ENCODE measurements around the gene POLD4. TPM values are rescaled to one million over a fixed set of nuclear protein-coding genes. Genes with fewer than 3 reads are reported as not detected.

The POLD4 gene
- total and polyA plus RNA-seq, 2 of the 13 experiments (the other 11 are each of a cell fraction or from before 2014, with no cell fraction given), result 10.5 to 27.4 TPM

DNA sequence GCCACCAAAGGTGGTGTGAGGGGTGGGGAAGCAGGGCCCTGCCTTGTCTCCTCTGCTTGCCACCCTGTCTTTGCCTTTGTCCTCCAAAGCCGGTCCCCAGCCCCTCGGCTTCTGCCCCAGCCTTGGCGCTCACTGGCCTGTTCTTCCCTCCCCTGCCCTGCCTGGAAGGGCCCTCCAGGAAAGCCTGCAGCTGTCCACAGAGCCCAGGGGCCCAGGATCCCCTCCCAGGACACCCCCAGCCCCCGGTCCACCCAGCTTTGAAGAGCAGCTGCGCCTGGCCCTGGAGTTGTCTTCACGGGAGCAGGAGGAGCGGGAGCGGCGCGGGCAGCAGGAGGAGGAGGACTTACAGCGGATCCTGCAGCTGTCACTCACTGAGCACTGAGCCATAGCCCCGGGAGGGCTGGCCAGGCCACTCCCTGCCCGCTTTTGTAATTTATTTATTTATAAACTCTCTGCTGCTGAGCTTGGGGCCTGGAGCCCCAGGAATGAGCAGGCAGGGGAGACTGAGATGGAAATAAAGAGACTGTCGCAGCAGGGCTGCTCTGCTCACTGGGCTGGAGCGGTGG lies 51.3 kb downstream of the POLD4 start:
- peaks cover 5% of the 10 kb centered on the region for H3K79me2 ChIP-seq (ENCODE audit: insufficient read depth, low read length)
- ChIA-PET POLR2A (interaction anchor here (1.4 to 3.8 kb wide), 6 partner anchors 10 to 62 kb away, joined by 6 to 66 read pairs (median 11); partner anchors contain the start of genes ANKRD13D and POLD4), CTCF (ENCODE audit: low intra/inter-chr PET ratio, low total read pairs) (no interaction called here)
- BruUV-seq (replicated peaks), result no TSS peak
- DNase-seq (ENCODE audit: low spot score), result no peak
- no peak overlapping the region for H3K9ac ChIP-seq (ENCODE audit: insufficient read depth, low read depth, low read length)
- H4K20me1 ChIP-seq (ENCODE audit: insufficient read depth, low read length), result no peaks in the 10 kb centered on the region
- peaks cover 20% of the 10 kb centered on the region for H3K4me1 ChIP-seq (ENCODE audit: insufficient read depth, low read length)
- 77% methylated on average over 10 of the region's 15 CpGs for WGBS (ENCODE audit: low lambda C conversion rate)
- in situ Hi-C loops (cut with HindIII; ENCODE audit: extremely low pct_ligation_motif_present, low pct_unique_long_range_greater_than_20kb) (no loop called here), intact Hi-C loops (cut with micrococcal nuclease; ENCODE audit: unreplicated experiment) (loop anchor here (5.0 kb wide), 1 partner anchor 40 kb away; no protein-coding TSS in a partner anchor)
- no peaks in the 10 kb centered on the region for H3K9me3 ChIP-seq (ENCODE audit: low read length)
- H3K27me3 ChIP-seq (ENCODE audit: control insufficient read depth in 1 of 2, insufficient read depth in 2 of 2, low read length in 2 of 2), result no peaks in the 10 kb centered on the region
- H2AFZ ChIP-seq (ENCODE audit: low read length), result no peak overlapping the region
- H3K4me2 ChIP-seq (ENCODE audit: low read depth, low read length), result peak overlapping the region; percentile 82
- no peak for ATAC-seq
- TF ChIP-seq, protein P1, sequence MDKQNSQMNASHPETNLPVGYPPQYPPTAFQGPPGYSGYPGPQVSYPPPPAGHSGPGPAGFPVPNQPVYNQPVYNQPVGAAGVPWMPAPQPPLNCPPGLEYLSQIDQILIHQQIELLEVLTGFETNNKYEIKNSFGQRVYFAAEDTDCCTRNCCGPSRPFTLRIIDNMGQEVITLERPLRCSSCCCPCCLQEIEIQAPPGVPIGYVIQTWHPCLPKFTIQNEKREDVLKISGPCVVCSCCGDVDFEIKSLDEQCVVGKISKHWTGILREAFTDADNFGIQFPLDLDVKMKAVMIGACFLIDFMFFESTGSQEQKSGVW (CRISPR knock-in tag; IDR thresholded peaks at IDR 0.05; ENCODE audit: borderline replicate concordance), result no peak
- TF ChIP-seq ZNF557 (CRISPR knock-in tag; IDR thresholded peaks at IDR 0.05) (no peak), RBM39 (IDR thresholded peaks at IDR 0.05; ENCODE audit: low read depth, low read length, poor library complexity, severe bottlenecking) (peak; percentile 6)
- peak overlapping the region; percentile 52 for H3K27ac ChIP-seq (ENCODE audit: extremely low read length, insufficient read depth, low read length)
- H3K36me3 ChIP-seq (replicated peaks in 1 of 2; ENCODE audit: control insufficient read depth in 1 of 2, insufficient read depth in 2 of 2, low read length in 2 of 2), result peaks cover 8 to 28% of the 10 kb centered on the region in 2 experiments; a peak in 4 of 5 replicates
- no peak for FAIRE-seq
- H3K4me3 ChIP-seq (replicated peaks in 1 of 3; ENCODE audit: insufficient read depth in 1 of 3, low read depth in 2 of 3, low read length in 3 of 3), result 0 out of 6 replicates have a peak overlapping the region, but pooled peaks of 1 of the 3 experiments have one; percentile 90

DNA sequence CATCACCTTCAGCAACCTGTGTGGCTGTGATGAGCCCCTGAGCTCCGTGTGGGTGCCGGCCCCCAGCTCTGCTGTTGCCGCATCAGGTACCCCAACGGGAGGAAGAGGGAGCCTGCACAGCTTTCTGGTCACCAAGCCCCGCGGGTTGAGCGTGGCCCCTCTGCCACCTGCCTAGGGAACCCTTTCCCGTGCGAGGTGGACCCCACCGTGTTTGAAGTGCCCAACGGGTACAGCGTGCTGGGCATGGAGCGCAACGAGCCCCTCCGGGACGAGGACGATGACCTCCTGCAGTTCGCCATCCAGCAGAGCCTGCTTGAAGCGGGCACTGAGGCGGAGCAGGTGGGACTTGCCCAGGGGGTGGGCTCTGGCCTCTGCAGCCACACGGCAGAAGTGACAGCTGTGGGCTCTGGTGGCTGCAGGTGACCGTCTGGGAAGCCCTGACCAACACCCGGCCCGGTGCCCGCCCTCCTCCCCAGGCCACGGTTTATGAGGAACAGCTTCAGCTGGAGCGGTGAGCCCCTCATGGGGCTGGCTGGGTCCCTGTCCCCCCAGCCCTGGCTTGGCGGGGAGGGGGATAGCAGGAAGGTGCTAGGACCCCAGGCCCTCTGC lies 51.9 kb downstream of the POLD4 start:
- 87% methylated on average over 3 of the region's 28 CpGs for WGBS (ENCODE audit: low lambda C conversion rate)
- CTCF ChIA-PET (ENCODE audit: low intra/inter-chr PET ratio, low total read pairs), result no interaction called here
- intact Hi-C loops (cut with micrococcal nuclease; ENCODE audit: unreplicated experiment), result loop anchor here (5.0 kb wide), 1 partner anchor 39 kb away; no protein-coding TSS in a partner anchor
- TF ChIP-seq, protein P2, sequence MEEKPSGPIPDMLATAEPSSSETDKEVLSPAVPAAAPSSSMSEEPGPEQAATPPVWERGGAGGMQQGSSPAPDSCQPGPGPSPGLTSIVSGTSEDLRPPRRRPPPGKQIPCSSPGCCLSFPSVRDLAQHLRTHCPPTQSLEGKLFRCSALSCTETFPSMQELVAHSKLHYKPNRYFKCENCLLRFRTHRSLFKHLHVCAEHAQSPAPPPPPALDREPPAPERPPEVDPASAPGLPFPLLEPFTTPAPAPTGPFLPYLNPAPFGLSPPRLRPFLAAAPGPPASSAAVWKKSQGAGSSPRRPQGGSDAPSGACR (CRISPR knock-in tag; IDR thresholded peaks at IDR 0.05), result no peak
- no peak for TF ChIP-seq MXD4 (CRISPR knock-in tag; IDR thresholded peaks at IDR 0.05)
- TF ChIP-seq, protein P3, sequence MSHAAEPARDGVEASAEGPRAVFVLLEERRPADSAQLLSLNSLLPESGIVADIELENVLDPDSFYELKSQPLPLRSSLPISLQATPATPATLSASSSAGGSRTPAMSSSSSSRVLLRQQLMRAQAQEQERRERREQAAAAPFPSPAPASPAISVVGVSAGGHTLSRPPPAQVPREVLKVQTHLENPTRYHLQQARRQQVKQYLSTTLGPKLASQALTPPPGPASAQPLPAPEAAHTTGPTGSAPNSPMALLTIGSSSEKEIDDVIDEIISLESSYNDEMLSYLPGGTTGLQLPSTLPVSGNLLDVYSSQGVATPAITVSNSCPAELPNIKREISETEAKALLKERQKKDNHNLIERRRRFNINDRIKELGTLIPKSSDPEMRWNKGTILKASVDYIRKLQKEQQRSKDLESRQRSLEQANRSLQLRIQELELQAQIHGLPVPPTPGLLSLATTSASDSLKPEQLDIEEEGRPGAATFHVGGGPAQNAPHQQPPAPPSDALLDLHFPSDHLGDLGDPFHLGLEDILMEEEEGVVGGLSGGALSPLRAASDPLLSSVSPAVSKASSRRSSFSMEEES (CRISPR knock-in tag; IDR thresholded peaks at IDR 0.05), result no peak
- TF ChIP-seq HHEX (CRISPR knock-in tag; IDR thresholded peaks at IDR 0.05), result no peak
- no peak for TF ChIP-seq ZNF839 (CRISPR knock-in tag; IDR thresholded peaks at IDR 0.05; ENCODE audit: borderline replicate concordance)
- TF ChIP-seq, protein P4, sequence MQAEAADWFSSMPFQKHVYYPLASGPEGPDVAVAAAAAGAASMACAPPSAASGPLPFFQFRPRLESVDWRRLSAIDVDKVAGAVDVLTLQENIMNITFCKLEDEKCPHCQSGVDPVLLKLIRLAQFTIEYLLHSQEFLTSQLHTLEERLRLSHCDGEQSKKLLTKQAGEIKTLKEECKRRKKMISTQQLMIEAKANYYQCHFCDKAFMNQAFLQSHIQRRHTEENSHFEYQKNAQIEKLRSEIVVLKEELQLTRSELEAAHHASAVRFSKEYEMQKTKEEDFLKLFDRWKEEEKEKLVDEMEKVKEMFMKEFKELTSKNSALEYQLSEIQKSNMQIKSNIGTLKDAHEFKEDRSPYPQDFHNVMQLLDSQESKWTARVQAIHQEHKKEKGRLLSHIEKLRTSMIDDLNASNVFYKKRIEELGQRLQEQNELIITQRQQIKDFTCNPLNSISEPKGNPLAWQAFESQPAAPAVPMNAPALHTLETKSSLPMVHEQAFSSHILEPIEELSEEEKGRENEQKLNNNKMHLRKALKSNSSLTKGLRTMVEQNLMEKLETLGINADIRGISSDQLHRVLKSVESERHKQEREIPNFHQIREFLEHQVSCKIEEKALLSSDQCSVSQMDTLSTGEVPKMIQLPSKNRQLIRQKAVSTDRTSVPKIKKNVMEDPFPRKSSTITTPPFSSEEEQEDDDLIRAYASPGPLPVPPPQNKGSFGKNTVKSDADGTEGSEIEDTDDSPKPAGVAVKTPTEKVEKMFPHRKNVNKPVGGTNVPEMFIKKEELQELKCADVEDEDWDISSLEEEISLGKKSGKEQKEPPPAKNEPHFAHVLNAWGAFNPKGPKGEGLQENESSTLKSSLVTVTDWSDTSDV (CRISPR knock-in tag; IDR thresholded peaks at IDR 0.05), result no peak
- no peak for TF ChIP-seq ZNF441 (CRISPR knock-in tag; IDR thresholded peaks at IDR 0.05; ENCODE audit: borderline replicate concordance)
- TF ChIP-seq ZSCAN22 (CRISPR knock-in tag; IDR thresholded peaks at IDR 0.05), result no peak

More for the DNA sequence above, 51.9 kb downstream of the POLD4 start:
- no peak for FAIRE-seq
- Histone ChIP-seq H3K79me2 (ENCODE audit: insufficient read depth, low read length) (peaks cover 5% of the 10 kb centered on the region), H3K4me2 (ENCODE audit: low read depth, low read length) (no peak overlapping the region), H3K4me3 (replicated peaks in 1 of 3; ENCODE audit: insufficient read depth in 1 of 3, low read depth in 2 of 3, low read length in 3 of 3) (no peak overlapping the region), H3K27ac (ENCODE audit: extremely low read length, insufficient read depth, low read length) (no peak overlapping the region), H2AFZ (ENCODE audit: low read length) (no peak overlapping the region), H3K27me3 (ENCODE audit: control insufficient read depth in 1 of 2, insufficient read depth in 2 of 2, low read length in 2 of 2) (no peaks in the 10 kb centered on the region), H3K36me3 (replicated peaks in 1 of 2; ENCODE audit: control insufficient read depth in 1 of 2, insufficient read depth in 2 of 2, low read length in 2 of 2) (peaks cover 9 to 32% of the 10 kb centered on the region in 2 experiments; a peak in 4 of 5 replicates), H3K9ac (ENCODE audit: insufficient read depth, low read depth, low read length) (no peak overlapping the region), H4K20me1 (ENCODE audit: insufficient read depth, low read length) (no peaks in the 10 kb centered on the region), H3K4me1 (ENCODE audit: insufficient read depth, low read length) (peaks cover 20% of the 10 kb centered on the region), H3K9me3 (ENCODE audit: low read length) (no peaks in the 10 kb centered on the region)
- POLR2A ChIA-PET, result interaction anchor here (3.5 kb wide), 1 partner anchor 10 kb away, joined by 66 read pairs; the partner anchor contains the start of gene ANKRD13D
- DNase-seq (ENCODE audit: low spot score), result no peak
- in situ Hi-C loops (cut with HindIII; ENCODE audit: extremely low pct_ligation_motif_present, low pct_unique_long_range_greater_than_20kb), result no loop called here
- no peak for ATAC-seq
- no TSS peak for BruUV-seq (replicated peaks)
